SKM-1 treated with dmso at 0.1 percent for 144 hours (cell line): ENCODE data around the gene GRK2.

ENCODE experiments used
- DNase-seq: peaks from one replicate; lab custom pipeline; 2025; ENCODE audit not compliant: unreplicated experiment; lab: John Stamatoyannopoulos, UW

The GRK2 gene

DNA sequence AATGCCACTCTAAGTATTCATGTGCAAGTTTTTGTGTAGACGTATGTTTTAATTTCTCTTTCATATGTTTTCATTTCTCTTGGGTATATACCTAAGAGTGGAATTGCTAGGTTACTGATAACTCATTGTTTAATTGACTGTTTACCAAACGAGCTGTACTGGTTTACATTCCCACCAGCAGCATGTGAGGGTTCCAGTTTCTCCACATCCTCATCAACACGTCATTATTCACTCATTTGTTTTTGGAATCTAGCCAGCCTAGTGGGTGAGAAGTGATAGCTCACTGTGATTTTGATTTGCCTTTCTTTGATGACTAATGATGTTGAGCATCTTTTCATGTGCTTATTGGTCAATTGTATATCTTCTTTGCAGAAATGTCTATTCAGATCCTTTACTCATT, 26.8 kb downstream of the GRK2 start:
- no peak for DNase-seq

DNA sequence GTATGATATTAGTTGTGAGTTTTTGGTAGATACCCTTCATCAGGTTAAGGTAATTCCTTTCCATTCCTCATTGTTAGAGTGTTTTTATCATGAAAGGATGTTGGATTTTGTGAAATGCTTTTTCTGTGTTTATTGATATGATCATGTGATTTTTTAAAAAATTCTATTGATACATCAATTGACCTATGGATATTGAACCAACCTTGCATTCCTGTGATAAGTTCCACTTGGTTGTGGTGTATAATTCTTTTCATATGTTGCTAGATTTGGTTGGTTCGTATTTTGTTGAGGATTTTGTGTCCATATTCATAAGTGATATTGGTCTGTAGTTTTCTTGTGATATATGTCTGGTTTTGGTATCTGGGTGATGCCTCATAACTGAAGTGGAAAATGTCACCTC, 29.6 kb downstream of the GRK2 start:
- DNase-seq: no peak

DNA sequence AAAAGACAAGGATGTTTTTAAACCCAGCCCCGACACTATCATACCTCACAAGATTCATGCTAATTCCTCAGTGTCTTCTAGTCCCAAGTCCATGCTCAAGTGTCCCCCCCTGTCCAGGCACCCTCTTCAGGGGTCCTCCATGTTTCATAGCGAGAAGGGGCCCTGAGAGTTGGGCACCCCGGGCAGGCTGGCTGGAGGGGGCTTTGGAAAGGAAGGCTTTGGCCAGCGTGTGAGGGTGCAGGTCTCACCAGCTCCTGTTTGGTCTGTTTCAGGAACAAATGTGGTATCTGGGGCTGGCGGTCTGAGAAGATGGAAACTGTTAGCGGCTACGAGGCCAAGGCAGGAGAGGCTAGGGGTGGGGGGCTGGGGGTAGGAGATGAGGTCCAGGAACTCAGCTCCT, 32.5 kb downstream of the GRK2 start:
- DNase-seq: no peak

DNA sequence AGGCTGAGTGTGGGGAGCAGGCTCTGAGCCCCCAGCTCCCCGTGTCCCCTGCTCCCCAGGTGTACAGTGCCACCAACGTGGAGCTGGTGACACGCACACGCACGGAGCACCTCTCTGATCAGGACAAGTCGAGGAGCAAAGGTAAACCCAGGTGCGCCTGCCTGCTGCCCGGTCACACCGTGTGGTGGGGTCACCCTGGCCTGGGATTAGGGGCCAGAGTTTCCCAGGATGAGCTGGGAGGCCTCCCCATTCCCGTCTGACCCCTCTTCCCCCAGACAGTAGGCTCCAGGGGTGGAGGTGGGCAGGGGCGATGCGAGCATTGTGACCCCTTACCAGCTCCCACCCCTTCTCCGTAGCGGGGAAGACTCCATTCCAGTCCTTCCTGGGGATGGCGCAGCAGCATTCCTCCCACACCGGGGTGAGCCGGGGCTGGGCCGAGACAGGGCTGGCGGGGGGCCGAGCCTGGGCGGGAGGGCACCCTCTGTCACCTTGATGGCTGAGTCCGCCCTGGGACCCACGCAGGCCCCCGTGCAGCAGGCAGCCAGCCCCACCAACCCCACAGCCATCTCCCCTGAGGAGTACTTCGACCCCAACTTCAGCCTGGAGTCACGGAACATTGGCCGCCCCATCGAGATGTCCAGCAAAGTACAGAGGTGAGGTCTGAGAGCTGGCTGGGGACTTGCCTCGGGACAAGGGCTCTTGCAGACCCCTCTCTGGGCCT, 33.4 kb downstream of the GRK2 start:
- DNase-seq: no peak

DNA sequence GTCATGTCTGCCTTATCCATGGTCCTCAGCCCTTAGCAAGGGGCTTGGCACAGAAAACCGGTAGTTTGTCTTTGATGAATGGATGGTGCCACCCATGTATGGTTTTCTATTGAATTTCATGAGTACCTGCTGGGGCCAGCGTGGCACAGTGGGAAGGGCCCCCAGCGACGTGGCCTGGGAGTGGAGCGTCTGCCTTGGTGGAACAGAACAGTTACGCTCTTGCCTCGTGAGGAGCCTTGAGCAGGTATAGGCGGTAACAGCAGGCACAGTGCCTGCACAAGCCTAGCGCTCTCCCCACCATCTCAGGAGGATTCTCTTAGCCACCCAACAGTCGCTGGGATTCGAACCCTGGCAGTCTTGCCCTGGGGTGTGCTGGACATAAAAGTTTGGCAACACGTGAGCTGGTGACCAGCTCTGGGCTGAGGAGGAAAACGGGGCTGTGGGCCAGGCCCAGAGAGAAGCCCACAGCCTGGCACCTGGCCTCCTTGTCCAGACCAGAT, 34.0 kb downstream of the GRK2 start:
- DNase-seq: no peak

DNA sequence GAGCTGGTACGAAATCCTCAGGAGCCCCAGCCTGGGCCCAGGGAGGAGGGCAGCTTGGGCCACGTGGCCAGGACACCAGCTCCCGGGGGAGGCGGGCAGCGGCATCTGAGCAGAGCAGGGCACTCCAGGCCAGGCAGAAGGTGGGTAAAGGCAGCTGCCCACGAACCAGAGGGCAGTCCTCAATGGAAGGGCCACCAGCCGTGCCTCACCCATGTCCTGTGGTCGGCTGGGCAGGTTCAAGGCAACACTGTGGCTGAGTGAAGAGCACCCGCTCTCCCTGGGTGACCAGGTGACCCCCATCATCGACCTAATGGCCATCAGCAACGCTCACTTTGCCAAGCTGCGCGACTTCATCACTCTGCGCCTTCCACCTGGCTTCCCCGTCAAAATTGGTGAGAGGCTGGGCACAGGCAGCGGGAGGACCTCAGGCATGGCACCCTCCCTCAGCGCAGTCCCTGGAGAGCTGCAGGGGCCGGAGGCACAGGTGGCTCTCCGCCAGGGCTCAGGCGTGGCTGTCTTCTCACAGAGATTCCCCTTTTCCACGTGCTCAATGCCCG, 34.6 kb downstream of the GRK2 start:
- no peak for DNase-seq

DNA sequence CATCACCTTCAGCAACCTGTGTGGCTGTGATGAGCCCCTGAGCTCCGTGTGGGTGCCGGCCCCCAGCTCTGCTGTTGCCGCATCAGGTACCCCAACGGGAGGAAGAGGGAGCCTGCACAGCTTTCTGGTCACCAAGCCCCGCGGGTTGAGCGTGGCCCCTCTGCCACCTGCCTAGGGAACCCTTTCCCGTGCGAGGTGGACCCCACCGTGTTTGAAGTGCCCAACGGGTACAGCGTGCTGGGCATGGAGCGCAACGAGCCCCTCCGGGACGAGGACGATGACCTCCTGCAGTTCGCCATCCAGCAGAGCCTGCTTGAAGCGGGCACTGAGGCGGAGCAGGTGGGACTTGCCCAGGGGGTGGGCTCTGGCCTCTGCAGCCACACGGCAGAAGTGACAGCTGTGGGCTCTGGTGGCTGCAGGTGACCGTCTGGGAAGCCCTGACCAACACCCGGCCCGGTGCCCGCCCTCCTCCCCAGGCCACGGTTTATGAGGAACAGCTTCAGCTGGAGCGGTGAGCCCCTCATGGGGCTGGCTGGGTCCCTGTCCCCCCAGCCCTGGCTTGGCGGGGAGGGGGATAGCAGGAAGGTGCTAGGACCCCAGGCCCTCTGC, 35.1 kb downstream of the GRK2 start:
- DNase-seq: no peak

DNA sequence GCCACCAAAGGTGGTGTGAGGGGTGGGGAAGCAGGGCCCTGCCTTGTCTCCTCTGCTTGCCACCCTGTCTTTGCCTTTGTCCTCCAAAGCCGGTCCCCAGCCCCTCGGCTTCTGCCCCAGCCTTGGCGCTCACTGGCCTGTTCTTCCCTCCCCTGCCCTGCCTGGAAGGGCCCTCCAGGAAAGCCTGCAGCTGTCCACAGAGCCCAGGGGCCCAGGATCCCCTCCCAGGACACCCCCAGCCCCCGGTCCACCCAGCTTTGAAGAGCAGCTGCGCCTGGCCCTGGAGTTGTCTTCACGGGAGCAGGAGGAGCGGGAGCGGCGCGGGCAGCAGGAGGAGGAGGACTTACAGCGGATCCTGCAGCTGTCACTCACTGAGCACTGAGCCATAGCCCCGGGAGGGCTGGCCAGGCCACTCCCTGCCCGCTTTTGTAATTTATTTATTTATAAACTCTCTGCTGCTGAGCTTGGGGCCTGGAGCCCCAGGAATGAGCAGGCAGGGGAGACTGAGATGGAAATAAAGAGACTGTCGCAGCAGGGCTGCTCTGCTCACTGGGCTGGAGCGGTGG, 35.8 kb downstream of the GRK2 start:
- DNase-seq: no peak

DNA sequence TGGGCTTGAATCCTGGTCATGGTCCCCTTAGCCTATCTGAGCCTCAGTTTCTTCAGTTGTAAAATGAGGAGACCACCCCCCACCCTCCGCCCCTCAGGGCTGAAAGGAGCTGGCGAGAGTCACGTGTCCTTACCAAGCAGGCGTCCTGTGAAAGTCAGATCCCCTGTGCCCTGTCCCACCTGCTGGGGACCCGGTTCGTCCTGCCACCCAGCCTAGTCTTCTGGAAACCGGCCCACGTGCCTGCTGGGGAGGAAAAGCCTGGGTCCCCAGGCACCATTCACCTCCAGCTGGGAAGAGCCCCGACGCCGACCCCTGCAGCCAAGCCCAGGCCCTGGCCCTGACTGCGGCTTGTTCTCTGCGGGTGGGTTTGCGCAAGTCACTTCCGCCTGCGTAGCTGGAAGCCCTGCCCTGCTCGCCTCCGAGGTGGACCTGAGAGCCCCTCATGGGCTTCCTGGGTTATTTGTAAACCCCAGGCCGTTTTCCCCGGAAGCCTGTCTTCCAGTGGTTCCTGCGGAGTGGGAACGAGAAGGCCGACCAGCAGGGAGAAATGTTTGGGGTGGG, 36.4 kb downstream of the GRK2 start:
- no peak for DNase-seq

DNA sequence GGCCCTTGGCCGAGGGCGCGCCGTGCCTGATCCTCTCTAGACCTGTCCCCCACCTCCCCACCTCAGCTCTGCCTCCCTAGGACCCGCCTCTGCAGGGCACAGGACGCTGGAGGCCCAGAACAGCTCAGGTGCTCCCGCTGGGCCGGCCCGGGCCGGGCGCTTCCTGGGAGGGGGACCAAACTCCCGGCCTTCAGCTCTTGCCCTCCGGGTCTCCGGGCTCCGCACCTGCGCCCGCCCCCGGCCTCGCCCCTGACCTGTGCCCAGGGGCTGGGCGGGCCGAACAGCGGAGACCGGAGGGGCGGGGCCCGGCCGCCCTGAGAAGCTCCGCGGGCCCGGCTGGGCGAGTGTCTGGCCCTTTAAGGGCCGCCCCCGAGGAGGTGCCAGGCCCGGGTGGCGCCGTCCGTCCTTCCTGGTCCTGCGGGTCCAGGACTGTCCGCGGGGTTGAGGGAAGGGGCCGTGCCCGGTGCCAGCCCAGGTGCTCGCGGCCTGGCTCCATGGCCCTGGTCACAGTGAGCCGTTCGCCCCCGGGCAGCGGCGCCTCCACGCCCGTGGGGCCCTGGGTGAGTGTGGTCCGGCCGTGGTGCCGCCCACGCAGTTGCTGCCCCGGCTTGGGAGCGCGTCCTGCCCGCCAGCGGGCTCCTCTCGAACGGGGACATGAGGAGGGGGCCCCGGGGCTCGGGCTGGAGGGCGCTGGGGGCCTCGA, 37.0 kb downstream of the GRK2 start, which contains the start of gene SSH3:
SSH3 (plus strand) TSS at position 399 of the 703 bp plus-strand sequence; CDS start at position 495, 96 bp downstream.
- no peak for DNase-seq

DNA sequence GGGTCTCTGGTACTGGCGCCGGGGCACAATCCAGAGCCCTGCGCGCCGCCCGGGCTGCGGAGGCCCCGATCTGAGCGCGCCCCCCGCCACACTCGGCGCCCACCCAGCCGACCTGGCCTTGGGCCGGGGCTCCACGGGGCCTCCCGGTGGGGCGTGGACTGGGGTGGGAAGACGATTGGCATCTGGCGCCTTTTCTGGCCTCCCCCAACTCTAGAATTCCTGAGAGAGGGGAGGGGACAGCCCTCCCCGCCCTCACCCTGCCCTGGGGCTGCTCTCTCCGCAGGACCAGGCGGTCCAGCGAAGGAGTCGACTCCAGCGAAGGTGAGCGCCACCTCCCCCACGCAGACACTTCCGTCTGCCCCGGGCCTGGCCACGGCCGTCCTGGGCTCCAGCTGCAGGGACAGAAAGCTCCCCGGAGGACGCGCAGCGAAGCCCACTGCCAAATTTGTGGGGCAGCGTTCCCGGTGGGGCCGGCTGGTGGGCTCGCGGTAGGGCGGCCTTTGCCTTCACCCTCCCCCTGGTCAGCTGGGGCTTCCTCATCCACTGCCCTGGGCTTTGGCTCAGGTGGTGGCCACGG, 37.6 kb downstream of the GRK2 start:
- DNase-seq: no peak

DNA sequence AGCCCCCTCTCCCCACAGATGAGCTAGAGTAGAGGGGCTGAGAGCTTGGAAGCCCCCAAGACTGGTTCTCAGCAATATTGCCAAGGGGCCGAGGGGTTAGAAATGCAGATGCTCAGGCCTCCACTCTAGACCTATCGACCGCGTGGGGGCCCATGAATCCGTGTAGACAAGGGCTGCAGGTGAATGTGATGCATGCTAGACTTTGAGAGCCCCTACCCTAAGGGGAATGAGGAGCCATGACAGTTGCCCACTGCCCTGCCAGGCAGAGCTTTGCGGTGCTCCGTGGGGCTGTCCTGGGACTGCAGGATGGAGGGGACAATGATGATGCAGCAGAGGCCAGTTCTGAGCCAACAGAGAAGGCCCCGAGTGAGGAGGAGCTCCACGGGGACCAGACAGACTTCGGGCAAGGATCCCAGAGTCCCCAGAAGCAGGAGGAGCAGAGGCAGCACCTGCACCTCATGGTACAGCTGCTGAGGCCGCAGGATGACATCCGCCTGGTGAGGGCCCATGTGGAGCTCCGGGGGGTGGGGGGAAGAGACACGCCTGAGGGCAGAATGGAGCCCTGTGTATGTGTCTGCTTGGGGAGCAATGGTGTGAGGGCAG, 38.3 kb downstream of the GRK2 start:
- DNase-seq: no peak

DNA sequence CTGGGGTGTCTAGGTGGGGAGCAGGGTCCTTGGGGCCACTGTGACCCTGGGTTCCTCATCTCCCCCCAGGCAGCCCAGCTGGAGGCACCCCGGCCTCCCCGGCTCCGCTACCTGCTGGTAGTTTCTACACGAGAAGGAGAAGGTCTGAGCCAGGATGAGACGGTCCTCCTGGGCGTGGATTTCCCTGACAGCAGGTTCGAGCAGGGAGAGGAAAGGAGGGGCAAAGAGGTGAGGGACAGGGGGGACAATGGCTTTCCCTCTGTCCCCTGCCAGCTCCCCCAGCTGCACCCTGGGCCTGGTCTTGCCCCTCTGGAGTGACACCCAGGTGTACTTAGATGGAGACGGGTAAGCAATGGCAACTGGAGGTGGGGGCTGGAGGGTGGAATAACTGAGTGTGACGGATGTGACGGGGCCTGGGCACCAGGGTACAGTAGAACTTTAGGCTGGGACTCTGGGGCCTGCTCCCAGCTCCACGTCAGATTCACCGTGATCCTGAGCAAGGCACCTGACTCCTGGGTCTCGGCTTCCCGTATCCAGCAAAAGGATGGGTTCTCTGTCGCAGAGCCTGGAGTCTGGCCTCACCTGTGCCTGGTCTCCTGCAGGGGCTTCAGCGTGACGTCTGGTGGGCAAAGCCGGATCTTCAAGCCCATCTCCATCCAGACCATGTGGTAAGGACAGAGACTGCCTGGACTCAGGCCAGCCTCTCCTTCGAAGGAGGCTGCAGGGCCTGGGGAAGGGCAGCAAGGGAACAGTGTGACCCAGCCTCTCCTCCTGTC, 40.7 kb downstream of the GRK2 start:
- no peak for DNase-seq

DNA sequence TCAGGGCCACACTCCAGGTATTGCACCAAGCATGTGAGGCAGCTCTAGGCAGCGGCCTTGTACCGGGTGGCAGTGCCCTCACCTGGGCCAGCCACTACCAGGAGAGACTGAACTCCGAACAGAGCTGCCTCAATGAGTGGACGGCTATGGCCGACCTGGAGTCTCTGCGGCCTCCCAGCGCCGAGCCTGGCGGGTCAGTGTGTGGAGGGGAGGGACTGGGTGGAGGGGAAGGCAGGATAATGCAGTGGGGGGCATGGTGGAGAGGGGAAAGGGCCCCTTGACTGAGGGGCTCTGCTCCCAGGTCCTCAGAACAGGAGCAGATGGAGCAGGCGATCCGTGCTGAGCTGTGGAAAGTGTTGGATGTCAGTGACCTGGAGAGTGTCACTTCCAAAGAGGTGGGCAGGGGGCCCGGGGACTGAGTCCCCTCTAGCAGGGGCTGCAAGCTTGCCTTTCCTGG, 41.3 kb downstream of the GRK2 start:
- DNase-seq: no peak

DNA sequence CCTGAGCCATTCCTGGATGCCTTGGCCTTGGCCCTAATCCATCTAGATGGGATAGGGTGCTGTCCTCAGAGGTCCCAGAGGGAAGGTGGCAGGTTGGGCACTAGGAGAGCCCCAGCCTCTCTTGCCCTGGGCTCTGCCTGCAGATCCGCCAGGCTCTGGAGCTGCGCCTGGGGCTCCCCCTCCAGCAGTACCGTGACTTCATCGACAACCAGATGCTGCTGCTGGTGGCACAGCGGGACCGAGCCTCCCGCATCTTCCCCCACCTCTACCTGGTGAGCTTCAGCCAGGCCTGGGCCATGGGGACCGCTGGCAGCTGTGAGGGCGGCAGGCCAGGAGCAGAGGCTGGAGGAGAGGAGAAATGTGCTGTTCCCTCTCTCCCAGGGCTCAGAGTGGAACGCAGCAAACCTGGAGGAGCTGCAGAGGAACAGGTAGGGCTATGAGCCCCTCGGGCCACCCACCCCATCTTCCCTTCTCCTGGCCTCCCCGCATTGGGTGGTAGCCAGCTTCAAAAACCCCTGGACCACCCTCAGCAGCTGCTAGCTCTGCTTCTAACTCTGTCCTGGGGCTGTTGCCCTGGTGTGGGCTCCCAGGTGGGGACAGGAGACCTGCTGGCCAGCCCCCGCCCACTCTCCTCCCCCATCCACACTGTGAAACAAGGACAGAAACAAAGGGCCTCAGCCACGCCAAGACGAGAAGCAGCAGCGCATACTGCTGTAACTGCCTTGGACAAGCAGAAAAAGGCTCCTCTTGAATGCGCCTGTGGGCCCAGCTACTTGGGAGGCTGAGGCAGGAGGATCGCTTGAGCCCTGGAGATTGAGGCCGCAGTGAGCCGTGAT, 42.0 kb downstream of the GRK2 start:
- DNase-seq: no peak

DNA sequence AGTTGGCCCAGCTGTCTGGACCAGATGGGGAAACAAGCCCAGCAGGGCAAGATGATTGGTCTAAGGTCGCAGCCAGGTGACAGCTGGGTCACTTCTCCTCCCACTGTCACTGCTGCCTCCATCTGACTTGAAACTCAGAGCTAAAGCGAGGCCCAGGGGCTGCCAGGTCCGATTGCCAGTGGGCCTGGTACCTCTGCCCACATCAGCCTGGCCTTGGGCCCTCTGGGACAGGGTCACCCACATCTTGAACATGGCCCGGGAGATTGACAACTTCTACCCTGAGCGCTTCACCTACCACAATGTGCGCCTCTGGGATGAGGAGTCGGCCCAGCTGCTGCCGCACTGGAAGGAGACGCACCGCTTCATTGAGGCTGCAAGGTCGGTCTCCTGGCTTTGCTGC, 42.9 kb downstream of the GRK2 start:
- no peak for DNase-seq

DNA sequence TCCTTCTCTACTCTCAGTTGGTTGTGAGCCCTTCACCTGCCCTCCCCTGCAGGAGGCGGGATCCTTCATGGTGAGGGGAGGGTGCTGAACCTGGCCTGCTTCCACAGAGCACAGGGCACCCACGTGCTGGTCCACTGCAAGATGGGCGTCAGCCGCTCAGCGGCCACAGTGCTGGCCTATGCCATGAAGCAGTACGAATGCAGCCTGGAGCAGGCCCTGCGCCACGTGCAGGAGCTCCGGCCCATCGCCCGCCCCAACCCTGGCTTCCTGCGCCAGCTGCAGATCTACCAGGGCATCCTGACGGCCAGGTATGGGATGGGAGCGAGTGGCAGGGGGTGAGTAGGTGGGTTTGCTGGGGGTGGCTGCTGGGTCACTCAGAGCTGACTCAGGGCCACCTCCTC, 43.4 kb downstream of the GRK2 start:
- no peak for DNase-seq

DNA sequence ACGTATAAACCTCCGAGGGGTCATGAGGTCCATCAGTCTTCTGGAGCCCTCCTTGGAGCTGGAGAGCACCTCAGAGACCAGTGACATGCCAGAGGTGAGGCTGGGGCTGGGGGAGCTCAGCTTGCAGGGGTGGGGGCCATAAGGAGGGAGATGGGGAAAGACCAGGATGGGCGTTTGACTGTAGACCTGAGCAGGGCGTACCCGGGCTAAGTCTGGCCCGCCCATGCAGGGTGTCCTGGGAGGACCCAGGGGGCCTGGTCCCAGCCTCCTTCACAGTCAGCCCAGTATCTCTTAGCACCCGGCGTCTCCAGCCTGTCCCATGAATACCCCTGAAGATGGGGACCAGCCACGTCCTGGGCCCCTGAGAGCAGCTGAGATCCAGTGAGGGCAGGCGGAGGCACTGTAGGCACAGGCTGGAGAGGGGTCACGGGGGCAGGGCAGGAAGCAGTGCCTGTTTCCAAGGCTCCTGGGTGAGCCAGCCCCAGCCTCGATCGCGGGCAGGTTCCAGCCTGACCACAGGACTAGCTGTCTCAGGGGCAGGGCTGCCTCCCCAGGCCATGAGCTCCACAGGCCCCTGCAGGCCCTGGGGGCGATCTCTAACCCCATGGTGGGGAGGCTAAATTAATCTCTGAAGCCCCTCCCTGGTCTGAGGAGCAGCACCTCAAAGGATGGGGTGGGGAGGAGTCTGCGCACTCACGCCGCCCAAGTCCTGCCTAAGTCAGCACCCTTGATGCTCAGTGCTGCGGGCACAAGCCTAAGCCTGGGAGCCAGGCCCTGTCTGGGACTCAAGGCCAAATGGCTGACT, 44.2 kb downstream of the GRK2 start:
- DNase-seq: no peak
